Measurements from ENCODE around the gene GPN2.
"Not testable (repeated sequence)": the region's sequence is repeated elsewhere in the genome, so short reads cannot be mapped to it uniquely, and the experiment has no call there.

GPN2 gene

DNA sequence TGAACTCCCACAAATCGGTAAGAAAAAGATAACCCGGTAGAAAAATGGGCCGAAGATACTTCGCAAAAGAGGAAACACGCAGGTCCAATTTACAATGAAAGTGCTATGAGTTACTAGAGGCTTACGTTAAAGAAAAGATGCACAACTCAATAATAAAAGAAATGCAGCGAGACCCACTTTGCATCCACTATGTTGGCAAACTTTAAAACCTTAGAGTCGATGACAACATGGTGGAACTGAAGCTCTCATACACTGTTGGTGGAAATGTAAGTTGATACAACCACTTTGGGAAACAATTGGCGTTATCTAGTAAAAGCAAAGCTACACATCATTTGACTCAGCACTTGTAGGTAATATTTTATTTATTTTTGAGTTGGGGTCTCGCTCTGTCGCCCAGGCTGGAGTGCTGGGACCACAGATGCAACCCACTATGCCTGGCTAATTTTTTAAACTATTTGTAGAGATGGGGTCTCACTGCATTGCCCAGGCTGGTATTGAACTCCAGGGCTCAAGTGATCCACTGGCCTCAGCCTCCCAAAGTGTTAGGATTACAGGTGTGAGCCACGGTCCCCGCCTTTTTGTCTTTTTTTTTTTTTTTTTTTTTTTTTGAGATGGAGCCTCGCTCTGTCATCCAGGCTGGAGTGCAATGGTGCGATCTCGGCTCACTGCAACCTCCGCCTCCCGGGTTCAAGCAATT is 10.9 kb upstream of the GPN2 start:
- no peak for DNase-seq

- peak; percentile 88 to 96 for DNase-seq
Observed at GRCh38 chr1:26900001-26900814, 10.1 kb upstream of the GPN2 start, which contains the start of gene GPATCH3. Gene GPATCH3 (minus strand): TSS chr1:26900467. CDS start chr1:26900442, 25 bp downstream.

DNA sequence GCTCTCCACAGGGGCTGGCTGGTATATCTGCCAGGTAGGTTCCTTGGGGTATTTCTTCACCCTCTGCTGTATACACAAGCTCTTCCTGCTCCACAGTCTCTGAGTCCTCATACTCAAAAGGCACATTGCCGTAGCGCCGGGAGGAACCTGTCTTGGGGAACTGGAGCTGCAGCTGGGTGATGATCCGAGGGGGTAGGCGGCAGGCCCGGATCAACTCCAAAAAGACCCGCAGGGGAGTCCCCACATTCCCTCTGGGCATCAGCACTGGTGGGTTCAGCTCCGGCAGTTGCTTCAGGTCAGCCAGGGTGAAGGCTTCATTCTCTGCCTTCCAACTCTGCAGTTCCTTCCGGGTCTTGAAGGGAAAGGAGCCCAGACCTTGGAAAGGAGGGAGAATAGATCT is 7.3 kb upstream of the GPN2 start:
- no peak for DNase-seq

DNA sequence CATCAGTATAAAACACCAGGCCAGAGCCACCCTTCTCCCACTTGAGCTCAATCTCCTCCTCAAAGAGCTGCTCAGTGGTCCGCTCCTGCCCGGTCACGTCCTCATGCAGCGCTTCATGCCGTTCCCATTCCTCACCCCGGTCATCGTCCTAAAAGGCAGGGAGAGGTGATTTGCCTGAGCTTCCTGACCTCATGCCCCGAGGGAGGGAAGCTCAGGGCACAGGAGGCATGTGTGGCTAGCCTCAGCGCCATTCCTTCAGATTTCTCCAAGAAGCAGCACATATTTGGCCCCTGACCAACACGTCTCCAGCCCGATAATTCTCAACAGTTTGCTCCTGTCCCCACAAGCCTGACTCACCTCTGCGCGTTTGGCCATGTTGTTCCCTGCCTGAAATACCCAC is 4.2 kb upstream of the GPN2 start:
- DNase-seq, result no peak

GRCh38 chr1:26890467-26890796 is 349 bp upstream of the GPN2 start:
- no peak for DNase-seq

DNA sequence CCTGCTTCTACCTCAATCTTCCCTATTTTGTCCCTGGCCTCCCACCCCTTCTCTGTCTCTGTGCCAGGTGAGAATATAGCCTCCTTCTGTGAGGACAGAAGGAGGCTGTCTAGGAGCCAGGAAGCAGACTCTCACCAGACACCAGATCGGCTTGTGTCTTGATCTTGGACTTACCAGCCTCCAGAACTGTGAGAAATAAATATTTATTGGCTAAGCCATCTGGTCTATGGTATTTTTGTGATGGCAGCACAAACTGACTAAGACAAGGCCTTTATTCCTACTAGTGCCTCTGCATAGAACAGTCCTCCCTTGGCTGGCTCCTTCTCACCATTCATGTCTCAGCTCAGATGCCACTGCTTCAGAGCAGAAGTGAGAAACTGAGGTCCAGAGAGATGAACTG is 1.9 kb downstream of the GPN2 start:
- no peak for DNase-seq

- no peak for DNase-seq
Observed at GRCh38 chr1:26887125-26887524, 3.0 kb downstream of the GPN2 start.

GRCh38 chr1:26882696-26883463 is 7.2 kb downstream of the GPN2 start:
- DNase-seq, result no peak

GRCh38 chr1:26881611-26882010 is 8.5 kb downstream of the GPN2 start:
- DNase-seq, result not testable (repeated sequence)

GRCh38 chr1:26879793-26880192 is 10.3 kb downstream of the GPN2 start:
- no peak for DNase-seq

DNA sequence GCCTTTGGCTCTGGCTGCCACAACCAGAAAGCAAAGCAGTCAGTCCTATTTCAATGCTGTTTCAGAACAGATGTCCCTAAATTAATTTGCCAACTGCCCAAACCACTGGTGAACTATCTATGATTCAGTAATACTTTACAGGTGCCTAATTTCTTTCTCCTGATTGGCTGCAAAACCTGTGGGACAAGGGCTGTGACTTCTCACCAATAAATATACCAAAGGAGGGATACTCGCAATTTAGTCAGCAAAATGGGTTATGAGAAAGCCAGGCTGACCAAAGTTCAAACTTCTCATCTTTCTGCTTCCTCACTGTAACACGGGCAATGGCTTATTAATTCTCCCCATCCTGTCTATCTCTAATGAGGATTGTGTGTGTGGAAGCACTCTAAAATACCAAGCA is 12.8 kb downstream of the GPN2 start:
- DNase-seq, result no peak

- DNase-seq, result no peak
Observed at GRCh38 chr1:26874896-26875295, 15.2 kb downstream of the GPN2 start.

GRCh38 chr1:26873097-26873496 is 17.0 kb downstream of the GPN2 start:
- not testable (repeated sequence) for DNase-seq

DNA sequence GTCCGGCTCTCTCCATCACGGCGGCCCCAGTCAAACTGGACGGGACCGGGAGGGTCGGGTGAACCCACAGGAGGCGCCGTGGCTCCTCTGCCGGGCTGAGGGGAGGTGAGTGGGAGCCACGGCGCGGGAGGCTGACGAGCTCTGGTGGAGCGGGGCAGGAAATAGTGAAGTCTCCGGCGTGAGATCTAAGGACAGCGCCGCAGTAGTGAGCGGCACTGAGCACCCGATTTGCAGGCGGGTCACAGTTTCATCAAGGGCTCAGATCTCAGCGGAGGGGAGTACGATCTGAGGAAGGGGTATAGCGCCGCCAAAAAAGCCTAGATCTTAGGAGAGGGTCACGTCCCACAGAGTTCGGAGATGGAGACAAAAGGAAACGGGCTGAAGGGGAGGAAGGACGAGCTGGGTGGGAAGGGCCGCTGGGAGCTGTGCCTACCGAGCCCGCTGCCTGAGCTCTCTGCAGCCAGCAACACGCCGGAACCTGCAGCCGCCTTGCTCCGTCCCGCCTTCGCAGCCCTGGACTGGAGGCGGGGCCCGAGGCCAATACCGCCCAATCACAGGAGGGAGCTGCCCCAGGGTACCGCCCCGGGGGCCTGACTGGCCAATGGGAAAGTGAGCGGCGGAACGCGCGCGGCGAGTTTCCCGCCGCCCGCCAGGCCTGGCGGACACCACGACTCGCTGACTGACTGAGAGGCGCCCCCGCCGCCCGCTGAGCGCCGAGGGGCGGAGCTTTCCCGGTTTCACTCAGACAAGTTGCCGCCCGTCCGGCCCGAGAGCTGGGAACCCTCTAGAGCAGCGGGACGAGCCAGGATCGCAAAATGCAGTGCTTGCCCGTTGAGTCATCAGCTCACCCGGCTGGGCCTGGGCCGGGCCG is 25.2 kb downstream of the GPN2 start:
- peak; percentile 93 to 98 for DNase-seq

- no peak for DNase-seq
Observed at GRCh38 chr1:26863685-26864077, 26.4 kb downstream of the GPN2 start.

DNA sequence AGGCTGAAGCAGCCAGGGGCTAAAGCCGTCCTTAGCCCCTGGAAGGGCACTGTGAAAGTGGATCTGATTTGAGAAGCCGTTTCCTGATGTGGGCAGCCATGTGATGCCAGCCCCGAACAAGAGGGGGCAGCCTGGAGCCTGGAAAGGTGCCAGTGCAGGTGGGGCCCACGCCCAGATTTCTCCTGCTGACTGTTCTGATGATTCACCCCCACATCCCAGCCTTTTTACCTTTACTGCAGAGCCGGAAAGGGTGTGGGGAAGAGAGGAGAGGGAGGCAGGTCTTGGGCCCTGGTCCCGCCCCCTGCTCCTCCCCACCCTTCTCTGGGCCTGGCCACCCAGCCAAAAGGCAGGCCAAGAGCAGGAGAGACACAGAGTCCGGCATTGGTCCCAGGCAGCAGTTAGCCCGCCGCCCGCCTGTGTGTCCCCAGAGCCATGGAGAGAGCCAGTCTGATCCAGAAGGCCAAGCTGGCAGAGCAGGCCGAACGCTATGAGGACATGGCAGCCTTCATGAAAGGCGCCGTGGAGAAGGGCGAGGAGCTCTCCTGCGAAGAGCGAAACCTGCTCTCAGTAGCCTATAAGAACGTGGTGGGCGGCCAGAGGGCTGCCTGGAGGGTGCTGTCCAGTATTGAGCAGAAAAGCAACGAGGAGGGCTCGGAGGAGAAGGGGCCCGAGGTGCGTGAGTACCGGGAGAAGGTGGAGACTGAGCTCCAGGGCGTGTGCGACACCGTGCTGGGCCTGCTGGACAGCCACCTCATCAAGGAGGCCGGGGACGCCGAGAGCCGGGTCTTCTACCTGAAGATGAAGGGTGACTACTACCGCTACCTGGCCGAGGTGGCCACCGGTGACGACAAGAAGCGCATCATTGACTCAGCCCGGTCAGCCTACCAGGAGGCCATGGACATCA is 27.1 kb downstream of the GPN2 start, which contains the start of gene SFN:
TSS of gene SFN (plus strand) at position 369 of the 904 bp plus-strand sequence. CDS start at position 433, 64 bp downstream.
- peak in 1 of 2 experiments; percentile 11 for DNase-seq

GRCh38 chr1:26861889-26862378 is 28.1 kb downstream of the GPN2 start:
- no peak for DNase-seq

DNA sequence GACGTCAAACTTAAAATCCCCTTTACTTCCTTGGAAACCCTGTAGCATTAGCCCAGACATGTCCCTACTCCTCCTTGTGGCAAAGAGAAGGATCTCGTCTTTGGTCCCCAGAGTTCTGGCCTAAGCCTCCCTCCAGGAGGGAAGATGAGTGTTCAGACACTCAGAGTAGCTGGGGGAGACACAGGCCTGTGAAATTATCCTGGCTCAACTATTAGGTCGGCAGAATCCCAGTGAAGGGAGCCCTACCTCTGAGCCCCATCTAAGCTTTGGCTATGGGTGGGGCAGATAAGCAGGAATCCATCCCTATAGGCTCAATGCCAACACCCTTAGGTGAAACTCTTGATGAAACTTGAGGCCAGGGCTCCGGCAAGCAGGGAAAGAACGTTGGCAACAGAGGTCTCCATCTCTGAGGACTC is 28.8 kb downstream of the GPN2 start:
- DNase-seq, result no peak

- DNase-seq, result no peak
Observed at GRCh38 chr1:26858891-26859640, 31.0 kb downstream of the GPN2 start.

GRCh38 chr1:26858160-26858559 is 31.9 kb downstream of the GPN2 start:
- no peak for DNase-seq
